Measurements from ENCODE around the gene TRABD2A. TPM values are rescaled to one million over a fixed set of nuclear protein-coding genes. Genes with fewer than 3 reads are reported as not detected.

The TRABD2A gene
- total RNA-seq, 6 experiments from 2014 or later, result 0.20 to 2.4 (median 0.43) TPM; not detected in 1

DNA sequence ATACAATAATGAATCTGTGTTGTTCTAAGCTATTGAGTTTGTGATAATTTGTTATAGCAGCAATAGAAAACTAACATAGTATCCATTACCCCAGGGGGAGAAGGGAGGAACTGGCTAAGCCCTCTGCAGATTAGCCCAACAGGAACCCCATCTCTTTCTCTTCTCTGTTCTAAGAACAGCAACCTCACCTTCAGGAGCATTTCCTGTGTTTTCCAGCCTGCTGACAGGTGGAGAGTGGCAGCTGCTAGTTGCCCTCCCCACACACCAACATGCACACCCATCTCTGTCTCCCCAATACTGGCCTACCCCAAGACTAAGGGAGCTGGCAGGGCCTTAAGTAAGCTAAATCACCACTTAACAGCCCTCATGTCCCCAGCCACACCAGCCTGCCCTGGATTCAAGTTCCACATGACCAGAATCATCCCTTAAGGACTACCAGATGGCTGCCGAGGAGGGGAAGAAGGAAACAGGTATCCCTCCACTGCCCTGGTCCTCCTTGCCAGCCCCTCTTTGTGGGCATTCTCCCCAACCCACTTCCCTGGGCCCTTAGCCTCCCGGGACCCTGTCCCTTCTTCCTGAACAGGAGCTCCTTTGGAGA is 52.8 kb downstream of the TRABD2A start:
- Histone ChIP-seq H3K27me3 (no peaks in the 10 kb centered on the region), H3K27ac (no peak overlapping the region), H3K4me3 (no peak overlapping the region), H3K36me3 (no peaks in the 10 kb centered on the region), H3K9me3 (no peaks in the 10 kb centered on the region), H3K4me1 (peaks cover 0 to 7% (median 0%) of the 10 kb centered on the region in 4 donors)
- TF ChIP-seq, protein P1, sequence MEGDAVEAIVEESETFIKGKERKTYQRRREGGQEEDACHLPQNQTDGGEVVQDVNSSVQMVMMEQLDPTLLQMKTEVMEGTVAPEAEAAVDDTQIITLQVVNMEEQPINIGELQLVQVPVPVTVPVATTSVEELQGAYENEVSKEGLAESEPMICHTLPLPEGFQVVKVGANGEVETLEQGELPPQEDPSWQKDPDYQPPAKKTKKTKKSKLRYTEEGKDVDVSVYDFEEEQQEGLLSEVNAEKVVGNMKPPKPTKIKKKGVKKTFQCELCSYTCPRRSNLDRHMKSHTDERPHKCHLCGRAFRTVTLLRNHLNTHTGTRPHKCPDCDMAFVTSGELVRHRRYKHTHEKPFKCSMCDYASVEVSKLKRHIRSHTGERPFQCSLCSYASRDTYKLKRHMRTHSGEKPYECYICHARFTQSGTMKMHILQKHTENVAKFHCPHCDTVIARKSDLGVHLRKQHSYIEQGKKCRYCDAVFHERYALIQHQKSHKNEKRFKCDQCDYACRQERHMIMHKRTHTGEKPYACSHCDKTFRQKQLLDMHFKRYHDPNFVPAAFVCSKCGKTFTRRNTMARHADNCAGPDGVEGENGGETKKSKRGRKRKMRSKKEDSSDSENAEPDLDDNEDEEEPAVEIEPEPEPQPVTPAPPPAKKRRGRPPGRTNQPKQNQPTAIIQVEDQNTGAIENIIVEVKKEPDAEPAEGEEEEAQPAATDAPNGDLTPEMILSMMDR (IDR thresholded peaks at IDR 0.05), result no peak
- TF ChIP-seq POLR2A (IDR thresholded peaks at IDR 0.05), result no peak
- DNase-seq (no peak), ATAC-seq (no peak)
- WGBS (ENCODE audit: insufficient coverage, low coverage, low lambda C conversion rate, missing lambda C conversion rate), result 67% methylated on average over 2 of the region's 2 CpGs
- intact Hi-C loops (cut with DNase I), result no loop called here

GRCh38 chr2:84823788-84824187 is 57.1 kb downstream of the TRABD2A start:
- intact Hi-C loops (cut with DNase I), result no loop called here
- ATAC-seq, result no peak

GRCh38 chr2:84823229-84823628 is 57.7 kb downstream of the TRABD2A start:
- H3K27me3 ChIP-seq, result no peaks in the 10 kb centered on the region
- DNase-seq (no peak), ATAC-seq (no peak)
- intact Hi-C loops (cut with DNase I), result no loop called here
- H3K27ac ChIP-seq, result no peak overlapping the region
- H3K36me3 ChIP-seq, result no peaks in the 10 kb centered on the region
- no peak for TF ChIP-seq POLR2A (IDR thresholded peaks at IDR 0.05)
- TF ChIP-seq, protein P1 (IDR thresholded peaks at IDR 0.05), result no peak
- 79% methylated on average over 2 of the region's 5 CpGs for WGBS (ENCODE audit: insufficient coverage, low coverage, low lambda C conversion rate, missing lambda C conversion rate)
- H3K9me3 ChIP-seq, result no peaks in the 10 kb centered on the region
- H3K4me3 ChIP-seq, result no peak overlapping the region
- no peaks in the 10 kb centered on the region for H3K4me1 ChIP-seq

More at GRCh38 chr2:84823788-84824187, 57.1 kb downstream of the TRABD2A start:
- Histone ChIP-seq H3K4me3 (no peak overlapping the region), H3K9me3 (no peaks in the 10 kb centered on the region), H3K4me1 (no peaks in the 10 kb centered on the region), H3K36me3 (no peaks in the 10 kb centered on the region), H3K27ac (no peak overlapping the region), H3K27me3 (no peaks in the 10 kb centered on the region)
- WGBS (ENCODE audit: insufficient coverage, low coverage, low lambda C conversion rate, missing lambda C conversion rate), result 87% methylated on average over 3 of the region's 21 CpGs
- DNase-seq, result no peak
- no peak for TF ChIP-seq POLR2A (IDR thresholded peaks at IDR 0.05)
- TF ChIP-seq, protein P1 (IDR thresholded peaks at IDR 0.05), result no peak

DNA sequence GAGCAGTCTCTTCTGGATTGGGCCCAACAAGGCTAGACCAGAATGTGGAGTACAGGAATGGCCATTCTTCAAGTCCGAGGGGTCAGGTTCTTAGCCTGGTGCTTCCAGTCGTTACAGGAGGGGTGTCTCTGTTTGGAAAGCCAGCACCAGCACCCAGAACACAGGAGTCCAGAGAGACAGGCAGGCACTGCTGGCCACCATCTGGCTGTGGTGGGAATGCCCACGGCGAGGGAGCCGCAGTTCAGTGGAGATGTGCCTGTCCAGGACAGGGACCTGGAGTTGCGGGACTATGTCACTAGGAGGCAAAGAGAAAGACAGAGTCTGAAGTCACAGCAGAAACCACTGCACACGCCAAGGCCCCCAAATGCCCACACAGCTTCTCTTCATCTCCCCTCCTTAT is 59.1 kb downstream of the TRABD2A start:
- Histone ChIP-seq H3K36me3 (no peaks in the 10 kb centered on the region), H3K9me3 (no peaks in the 10 kb centered on the region), H3K27me3 (no peaks in the 10 kb centered on the region), H3K4me3 (no peak overlapping the region), H3K4me1 (no peaks in the 10 kb centered on the region), H3K27ac (no peak overlapping the region)
- ATAC-seq (no peak), DNase-seq (no peak)
- 92% methylated on average over 6 of the region's 7 CpGs for WGBS (ENCODE audit: insufficient coverage, low coverage, low lambda C conversion rate, missing lambda C conversion rate)
- intact Hi-C loops (cut with DNase I), result no loop called here
- no peak for TF ChIP-seq POLR2A (IDR thresholded peaks at IDR 0.05)
- TF ChIP-seq, protein P1 (IDR thresholded peaks at IDR 0.05), result no peak
